Muscle layer of duodenum (tissue), 2 donors: Measurements from ENCODE around the gene RPP25L.

ENCODE experiments used
- H3K27ac ChIP-seq: one replicate; pipeline ENCODE4 v1.7.0; 2013; ENCODE audit warnings: mild to moderate bottlenecking, low read length
- H3K27me3 ChIP-seq: one replicate; pipeline ENCODE4 v1.7.0; 2013; ENCODE audit warnings: low read depth, mild to moderate bottlenecking, control low read depth, low read length
- H3K36me3 ChIP-seq, 2 donors: one replicate each; pipeline ENCODE4 v1.7.0; 2013; ENCODE audit warnings: low read length in 2 of 2, control low read depth in 1 of 2, mild to moderate bottlenecking in 1 of 2; ENCODE audit not compliant: insufficient read depth in 2 of 2, control insufficient read depth in 1 of 2
- H3K4me1 ChIP-seq, 2 donors: one replicate each; pipeline ENCODE4 v1.7.0; 2013; ENCODE audit warnings: low read length in 2 of 2, mild to moderate bottlenecking in 2 of 2, control low read depth in 1 of 2, moderate library complexity in 1 of 2; ENCODE audit not compliant: insufficient read depth in 2 of 2, control insufficient read depth in 1 of 2
- H3K4me3 ChIP-seq, 2 donors: one replicate each; pipeline ENCODE4 v1.7.0; 2013; ENCODE audit warnings: low read length in 2 of 2, low read depth in 1 of 2, mild to moderate bottlenecking in 1 of 2
- H3K9me3 ChIP-seq, 2 donors: one replicate each; pipeline ENCODE4 v1.7.0; 2013; ENCODE audit warnings: low read length in 2 of 2, control low read depth in 1 of 2, mild to moderate bottlenecking in 1 of 2; ENCODE audit not compliant: control insufficient read depth in 1 of 2
- donor health status: healthy.

Gene RPP25L

GRCh38 chr9:34636791-34637355 is 25.0 kb upstream of the RPP25L start:
- peaks cover 6 to 10% of the 10 kb centered on the region in 2 donors for H3K36me3 ChIP-seq
- H3K27ac ChIP-seq: peak overlapping the region; percentile 78
- H3K9me3 ChIP-seq: no peaks in the 10 kb centered on the region
- H3K4me3 ChIP-seq: peak overlapping the region; percentile 63 to 90
- H3K4me1 ChIP-seq: peaks cover 5 to 22% of the 10 kb centered on the region in 2 donors
- H3K27me3 ChIP-seq: no peaks in the 10 kb centered on the region

DNA sequence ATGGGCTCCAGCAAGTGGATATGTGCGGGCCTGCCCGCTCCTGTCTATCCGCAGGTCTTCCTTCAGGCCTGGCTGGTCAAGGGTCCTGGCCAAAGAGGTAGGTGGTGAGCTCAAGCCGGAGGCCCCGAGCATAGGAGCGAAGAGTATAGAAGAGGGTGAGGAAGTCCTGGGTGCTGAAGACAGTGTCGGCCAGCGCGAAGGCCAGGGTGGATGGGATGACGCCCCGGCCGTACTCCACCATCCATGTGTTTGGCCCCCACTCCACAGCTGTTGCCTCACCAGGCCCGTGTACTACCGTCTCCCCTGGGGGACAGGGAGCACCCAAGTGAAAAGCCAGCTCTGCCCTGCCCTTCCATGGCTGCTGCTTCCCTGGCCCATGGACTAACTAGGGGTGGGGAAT is 23.7 kb upstream of the RPP25L start:
- H3K9me3 ChIP-seq: no peaks in the 10 kb centered on the region
- no peaks in the 10 kb centered on the region for H3K27me3 ChIP-seq
- peaks cover 6 to 10% of the 10 kb centered on the region in 2 donors for H3K36me3 ChIP-seq
- H3K4me1 ChIP-seq: peaks cover 5 to 22% of the 10 kb centered on the region in 2 donors
- no peak overlapping the region for H3K4me3 ChIP-seq
- H3K27ac ChIP-seq: no peak overlapping the region

DNA sequence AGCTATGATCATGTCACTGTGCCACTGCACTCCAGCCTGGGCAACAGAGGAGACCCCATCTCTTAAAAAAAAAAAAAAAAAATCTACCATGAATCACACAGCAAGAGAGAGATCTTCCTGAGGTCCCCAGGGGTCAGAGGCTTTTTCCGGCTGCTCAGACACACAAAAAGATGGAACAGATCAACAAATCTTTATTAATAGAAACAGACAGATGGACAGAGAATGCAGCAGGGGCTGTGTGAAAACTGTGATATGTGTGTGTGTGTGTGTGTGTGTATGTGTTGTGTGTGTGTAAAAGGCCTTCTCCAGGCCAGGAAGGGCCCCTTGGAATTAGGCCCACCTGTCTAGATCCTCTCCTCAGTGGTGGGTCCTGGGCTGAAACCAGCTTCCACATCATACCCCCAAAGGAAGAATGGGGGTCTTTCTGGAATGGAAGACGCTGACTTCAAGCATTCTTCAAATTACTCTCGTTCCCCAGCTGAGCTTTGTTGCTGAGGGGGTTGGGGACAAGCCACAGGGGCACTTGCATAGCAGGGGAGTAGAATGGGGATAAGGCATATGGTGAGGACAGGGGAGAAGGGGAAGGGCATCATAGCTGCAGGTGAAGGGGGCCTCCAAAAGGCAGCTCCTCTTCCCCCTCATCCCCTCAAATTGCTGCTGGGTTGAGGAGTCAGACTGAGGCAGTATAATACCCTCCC is 22.8 kb upstream of the RPP25L start:
- Histone ChIP-seq H3K27ac (no peak overlapping the region), H3K36me3 (peaks cover 6 to 10% of the 10 kb centered on the region in 2 donors), H3K9me3 (no peaks in the 10 kb centered on the region), H3K4me3 (no peak overlapping the region), H3K4me1 (peaks cover 5 to 22% of the 10 kb centered on the region in 2 donors), H3K27me3 (peaks cover under 1% of the 10 kb centered on the region)

DNA sequence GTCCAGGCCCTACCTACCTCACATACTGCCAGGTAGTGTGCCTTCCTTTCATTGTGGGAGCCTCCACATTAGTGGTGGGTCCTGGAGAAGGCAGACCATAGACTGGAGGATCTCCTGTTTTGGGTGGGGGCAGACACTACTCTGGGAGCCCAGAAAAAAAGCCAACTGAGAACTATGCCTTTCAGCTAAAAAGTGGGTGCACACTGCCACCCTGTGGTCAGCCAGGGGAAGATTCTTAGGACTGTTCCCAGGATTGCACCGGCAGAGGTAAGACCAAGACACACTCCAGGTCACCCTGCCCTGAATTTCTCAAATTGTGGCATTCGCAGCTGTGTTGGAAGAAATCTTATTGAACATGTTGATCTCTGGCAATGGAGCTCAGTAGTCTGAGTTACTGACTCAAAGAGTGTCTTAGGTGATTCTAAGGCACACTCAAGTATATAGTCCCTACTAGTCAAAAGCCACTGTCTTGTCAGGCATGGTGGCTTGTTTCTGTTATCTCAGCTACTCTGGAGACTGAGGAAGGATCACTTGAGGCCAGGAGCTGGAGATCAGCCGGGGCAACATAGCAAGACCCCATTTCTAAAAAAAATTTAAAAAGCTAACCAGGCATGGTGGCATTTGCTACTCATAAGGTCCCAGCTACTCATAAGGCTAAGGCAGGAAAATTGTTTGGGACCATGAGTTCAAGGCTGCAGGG is 22.1 kb upstream of the RPP25L start:
- Histone ChIP-seq H3K27ac (no peak overlapping the region), H3K27me3 (peaks cover 7% of the 10 kb centered on the region), H3K4me3 (no peak overlapping the region), H3K36me3 (peaks cover 6 to 10% of the 10 kb centered on the region in 2 donors), H3K9me3 (no peaks in the 10 kb centered on the region), H3K4me1 (peaks cover 5 to 26% of the 10 kb centered on the region in 2 donors)

- H3K4me3 ChIP-seq: no peak overlapping the region
- H3K36me3 ChIP-seq: peaks cover 6 to 10% of the 10 kb centered on the region in 2 donors
- peaks cover 9 to 28% of the 10 kb centered on the region in 2 donors for H3K4me1 ChIP-seq
- H3K9me3 ChIP-seq: no peaks in the 10 kb centered on the region
- no peak overlapping the region for H3K27ac ChIP-seq
- H3K27me3 ChIP-seq: peaks cover 13% of the 10 kb centered on the region
Observed at GRCh38 chr9:34633166-34633565, 21.3 kb upstream of the RPP25L start.

GRCh38 chr9:34630402-34631154 is 18.7 kb upstream of the RPP25L start:
- Histone ChIP-seq H3K9me3 (no peaks in the 10 kb centered on the region), H3K4me1 (peaks cover 4 to 13% of the 10 kb centered on the region in 2 donors), H3K36me3 (peaks cover 6 to 10% of the 10 kb centered on the region in 2 donors), H3K4me3 (no peak overlapping the region), H3K27me3 (peaks cover 39% of the 10 kb centered on the region), H3K27ac (no peak overlapping the region)

DNA sequence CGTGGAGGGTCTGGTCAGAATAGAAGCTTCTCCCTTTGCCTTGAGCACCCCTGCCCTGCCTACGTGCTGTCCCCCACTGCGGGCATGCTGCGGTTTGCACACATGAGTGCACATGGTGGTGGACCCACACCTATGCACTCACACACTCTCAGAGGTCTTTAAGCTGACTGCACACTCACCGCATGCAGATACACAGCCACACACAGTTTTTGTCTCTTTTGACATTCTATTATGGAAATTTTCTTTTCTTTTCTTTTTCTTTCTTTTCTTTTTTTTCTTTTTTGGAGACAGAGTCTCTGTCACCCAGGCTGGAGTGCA is 17.6 kb upstream of the RPP25L start:
- Histone ChIP-seq H3K4me3 (peak overlapping the region in 1 of 2 donors; percentile 49), H3K27ac (no peak overlapping the region), H3K36me3 (no peaks in the 10 kb centered on the region), H3K27me3 (peaks cover 47% of the 10 kb centered on the region), H3K4me1 (peaks cover 4 to 11% of the 10 kb centered on the region in 2 donors), H3K9me3 (no peaks in the 10 kb centered on the region)

- H3K27me3 ChIP-seq: peaks cover 53% of the 10 kb centered on the region
- H3K9me3 ChIP-seq: no peaks in the 10 kb centered on the region
- H3K27ac ChIP-seq: no peak within 1 kb of the TSS
- peaks cover 4 to 11% of the 10 kb centered on the region in 2 donors for H3K4me1 ChIP-seq
- H3K4me3 ChIP-seq: peak within 1 kb of the TSS; percentile 33 to 49
- H3K36me3 ChIP-seq: no peaks in the 10 kb centered on the region
Observed at GRCh38 chr9:34628656-34629490, 17.0 kb upstream of the RPP25L start, which contains the start of gene ARID3C. Gene ARID3C, minus strand, starts transcription at chr9:34629066. Its CDS starts 1,052 bp downstream, at chr9:34628014.

GRCh38 chr9:34627716-34628655 is 16.1 kb upstream of the RPP25L start:
- peaks cover 61% of the 10 kb centered on the region for H3K27me3 ChIP-seq
- peaks cover 4 to 16% of the 10 kb centered on the region in 2 donors for H3K4me1 ChIP-seq
- no peak overlapping the region for H3K27ac ChIP-seq
- H3K4me3 ChIP-seq: peak overlapping the region; percentile 25 to 33
- no peaks in the 10 kb centered on the region for H3K9me3 ChIP-seq
- H3K36me3 ChIP-seq: no peaks in the 10 kb centered on the region

GRCh38 chr9:34625186-34625486 is 13.2 kb upstream of the RPP25L start:
- no peak overlapping the region for H3K4me3 ChIP-seq
- H3K9me3 ChIP-seq: no peaks in the 10 kb centered on the region
- peaks cover 4 to 21% of the 10 kb centered on the region in 2 donors for H3K4me1 ChIP-seq
- no peak overlapping the region for H3K27ac ChIP-seq
- peaks cover 70% of the 10 kb centered on the region for H3K27me3 ChIP-seq
- no peaks in the 10 kb centered on the region for H3K36me3 ChIP-seq
